Measurements from ENCODE around the gene UGP2.
"Not testable (repeated sequence)": the region's sequence is repeated elsewhere in the genome, so short reads cannot be mapped to it uniquely, and the experiment has no call there.

The UGP2 gene

GRCh38 chr2:63840785-63841253 is 877 bp upstream of the UGP2 start:
- DNase-seq, result peak; percentile 96

- DNase-seq, result no peak
Measured at GRCh38 chr2:63842149-63843061, 709 bp downstream of the UGP2 start.

- no peak for DNase-seq
Measured at GRCh38 chr2:63843093-63843492, 1.4 kb downstream of the UGP2 start.

GRCh38 chr2:63843791-63844190 is 2.1 kb downstream of the UGP2 start:
- DNase-seq, result no peak

GRCh38 chr2:63844616-63845015 is 2.9 kb downstream of the UGP2 start:
- no peak for DNase-seq

GRCh38 chr2:63845866-63846265 is 4.2 kb downstream of the UGP2 start:
- no peak for DNase-seq

- no peak for DNase-seq
Measured at GRCh38 chr2:63846487-63846886, 4.8 kb downstream of the UGP2 start.

- DNase-seq, result not testable (repeated sequence)
Measured at GRCh38 chr2:63847571-63847970, 5.9 kb downstream of the UGP2 start.

- no peak for DNase-seq
Measured at GRCh38 chr2:63849381-63850203, 7.9 kb downstream of the UGP2 start.

- DNase-seq, result no peak
Measured at GRCh38 chr2:63850204-63850571, 8.5 kb downstream of the UGP2 start.

GRCh38 chr2:63850649-63851048 is 9.0 kb downstream of the UGP2 start:
- no peak for DNase-seq

GRCh38 chr2:63851691-63852311 is 10.1 kb downstream of the UGP2 start:
- DNase-seq, result no peak

GRCh38 chr2:63853527-63854310 is 12.0 kb downstream of the UGP2 start:
- no peak for DNase-seq

GRCh38 chr2:63855418-63856302 is 14.0 kb downstream of the UGP2 start:
- DNase-seq, result no peak

- DNase-seq, result no peak
Measured at GRCh38 chr2:63856303-63856603, 14.6 kb downstream of the UGP2 start.

GRCh38 chr2:63858291-63858690 is 16.6 kb downstream of the UGP2 start:
- DNase-seq, result no peak

GRCh38 chr2:63861220-63861822 is 19.6 kb downstream of the UGP2 start:
- no peak for DNase-seq

- DNase-seq, result no peak
Measured at GRCh38 chr2:63862806-63863205, 21.1 kb downstream of the UGP2 start.

GRCh38 chr2:63863707-63864106 is 22.0 kb downstream of the UGP2 start:
- no peak for DNase-seq

GRCh38 chr2:63865159-63865799 is 23.6 kb downstream of the UGP2 start:
- no peak for DNase-seq

Data from activated gamma-delta T cell (primary cell).